Measurements from ENCODE around the gene ZNFX1.

DNA sequence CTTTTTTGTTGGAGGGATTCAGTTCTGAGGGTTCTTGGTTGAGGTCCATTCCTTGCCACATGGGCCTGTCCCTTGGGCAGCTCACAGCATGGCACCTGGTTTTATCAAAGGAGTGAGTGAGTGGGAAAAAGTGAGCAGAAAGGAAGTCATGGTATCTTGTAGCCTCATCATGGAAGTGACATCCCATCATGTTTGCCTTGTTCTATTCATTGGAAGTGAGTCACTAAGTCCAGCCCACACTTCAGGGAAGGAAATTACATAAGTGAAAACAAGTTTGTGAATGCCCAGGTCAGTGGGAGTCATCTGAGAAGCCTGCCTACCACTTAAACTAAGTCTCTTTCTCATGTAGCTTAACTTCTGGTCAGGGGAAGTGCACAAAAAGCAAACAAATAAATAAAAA lies 32.8 kb upstream of the ZNFX1 start:
- TF ChIP-seq RAD21 (IDR thresholded peaks at IDR 0.05; ENCODE audit: low read length) (no peak), RFX5 (IDR thresholded peaks at IDR 0.05; ENCODE audit: low read length) (no peak), CTCF (IDR thresholded peaks at IDR 0.05) (no peak), YY1 (IDR thresholded peaks at IDR 0.05; ENCODE audit: low read depth) (no peak), SIN3A (IDR thresholded peaks at IDR 0.05; ENCODE audit: borderline replicate concordance, low read depth, low read length) (no peak), MXI1 (IDR thresholded peaks at IDR 0.05; ENCODE audit: low read depth, low read length) (no peak), EP300 (IDR thresholded peaks at IDR 0.05; ENCODE audit: borderline replicate concordance in 1 of 2, low read depth in 1 of 2, low read length in 1 of 2) (no peak), MAX (IDR thresholded peaks at IDR 0.05; ENCODE audit: low read depth) (no peak), FOSL2 (IDR thresholded peaks at IDR 0.05; ENCODE audit: borderline replicate concordance, low read depth) (no peak), GATA2 (CRISPR knock-in tag; IDR thresholded peaks at IDR 0.05) (no peak), POLR2AphosphoS5 (IDR thresholded peaks at IDR 0.05; ENCODE audit: low read depth, low read length) (no peak)
- TF ChIP-seq, protein P1, sequence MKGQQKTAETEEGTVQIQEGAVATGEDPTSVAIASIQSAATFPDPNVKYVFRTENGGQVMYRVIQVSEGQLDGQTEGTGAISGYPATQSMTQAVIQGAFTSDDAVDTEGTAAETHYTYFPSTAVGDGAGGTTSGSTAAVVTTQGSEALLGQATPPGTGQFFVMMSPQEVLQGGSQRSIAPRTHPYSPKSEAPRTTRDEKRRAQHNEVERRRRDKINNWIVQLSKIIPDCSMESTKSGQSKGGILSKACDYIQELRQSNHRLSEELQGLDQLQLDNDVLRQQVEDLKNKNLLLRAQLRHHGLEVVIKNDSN (IDR thresholded peaks at IDR 0.05; ENCODE audit: borderline replicate concordance, low read depth) = no peak
